ENCODE measurements around the gene LRRC61.

The LRRC61 gene

DNA sequence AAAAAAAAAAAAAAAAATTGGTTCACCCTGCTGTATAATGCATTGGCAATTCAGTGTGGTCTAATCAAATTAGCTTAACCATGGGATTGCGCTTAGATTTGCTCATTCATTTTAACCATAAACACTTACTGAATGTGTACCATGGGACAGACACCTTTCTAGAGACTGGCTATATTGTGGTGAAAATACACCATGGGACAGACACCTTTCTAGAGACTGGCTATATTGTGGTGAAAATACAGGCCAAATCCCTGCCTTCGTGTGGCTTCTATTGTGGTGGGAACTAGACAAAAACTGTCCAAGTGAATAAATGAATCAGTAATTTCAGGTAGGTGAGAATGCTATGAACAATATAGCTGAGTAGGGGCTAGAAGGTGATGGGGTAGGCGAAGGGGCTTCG lies 35.3 kb downstream of the LRRC61 start:
- DNase-seq = no peak

DNA sequence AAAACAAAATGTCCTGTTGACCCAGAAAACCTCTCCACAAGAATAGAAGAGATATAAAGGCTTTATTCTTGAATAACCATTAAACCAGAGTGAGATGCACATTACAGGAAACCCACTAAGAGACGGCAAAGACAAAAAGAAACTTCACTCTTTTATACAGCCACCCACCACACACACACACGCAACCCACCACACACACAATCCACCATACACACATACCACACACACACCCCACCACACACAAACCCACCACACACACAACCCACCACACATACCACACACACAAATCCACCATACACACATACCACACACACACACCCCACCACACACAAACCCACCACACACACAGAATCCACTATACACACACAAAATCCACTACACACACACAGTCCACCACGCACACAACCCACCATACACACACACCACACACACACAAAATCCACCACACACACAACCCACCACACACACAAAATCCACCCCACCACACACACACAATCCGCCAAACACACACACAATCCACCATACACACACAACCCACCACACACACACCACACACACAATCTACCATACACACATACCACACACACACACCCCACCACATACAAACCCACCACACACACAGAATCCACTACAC lies 36.0 kb downstream of the LRRC61 start:
- peak; percentile 42 for DNase-seq

DNA sequence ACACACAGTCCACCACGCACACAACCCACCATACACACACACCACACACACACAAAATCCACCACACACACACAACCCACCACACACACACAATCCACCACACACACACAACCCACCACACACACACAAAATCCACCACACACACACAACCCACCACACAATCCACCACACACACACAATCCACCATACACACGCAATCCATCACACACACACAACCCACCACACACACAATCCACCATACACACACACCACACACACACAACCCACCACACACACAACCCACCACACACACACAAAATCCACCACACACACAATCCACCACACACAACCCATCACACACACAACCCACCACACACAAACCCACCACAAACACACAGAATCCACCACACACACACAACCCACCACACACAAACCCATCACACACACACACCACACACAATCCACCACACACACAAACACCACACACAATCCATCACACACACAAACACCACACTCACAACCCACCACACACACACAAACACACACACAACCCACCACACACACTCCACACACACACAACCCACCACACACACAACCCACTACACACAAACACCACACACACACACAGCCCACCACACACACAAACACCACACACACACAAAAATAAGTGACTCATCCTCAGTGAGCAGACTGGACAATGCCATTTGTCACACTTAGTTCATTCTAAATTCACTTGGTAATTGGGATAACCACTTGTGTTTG lies 36.6 kb downstream of the LRRC61 start:
- no peak for DNase-seq

DNA sequence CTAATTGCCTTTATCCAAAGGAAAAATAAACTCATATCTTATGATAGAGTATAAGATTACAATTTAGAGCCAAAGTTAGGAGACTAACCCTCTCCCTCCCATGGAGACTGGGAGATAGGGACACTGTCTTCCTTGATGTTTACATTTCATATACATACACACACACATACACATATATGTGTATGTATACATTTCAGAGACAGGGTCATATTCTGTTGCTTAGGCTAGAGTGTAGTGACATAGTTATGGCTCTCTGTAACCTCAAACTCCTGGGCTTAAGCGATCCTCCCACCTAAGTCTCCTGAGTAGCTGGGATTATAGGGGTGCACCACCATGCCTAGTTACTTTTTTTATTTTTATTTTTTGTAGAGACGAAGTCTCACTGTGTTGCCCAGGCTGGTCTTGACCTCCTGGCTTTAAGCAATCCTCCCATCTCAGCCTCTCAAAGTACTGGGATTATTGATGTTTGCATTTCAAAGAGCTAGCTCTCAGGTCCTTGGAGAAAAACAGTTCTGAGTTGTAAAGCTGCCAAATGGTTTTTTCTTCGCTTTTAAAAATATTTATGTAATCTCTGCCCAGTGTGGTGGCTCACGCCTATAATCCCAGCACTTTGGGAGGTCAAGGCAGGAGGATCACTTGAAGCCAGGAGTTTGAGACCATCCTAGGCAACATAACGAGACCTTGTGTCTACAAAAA lies 37.4 kb downstream of the LRRC61 start:
- no peak for DNase-seq

DNA sequence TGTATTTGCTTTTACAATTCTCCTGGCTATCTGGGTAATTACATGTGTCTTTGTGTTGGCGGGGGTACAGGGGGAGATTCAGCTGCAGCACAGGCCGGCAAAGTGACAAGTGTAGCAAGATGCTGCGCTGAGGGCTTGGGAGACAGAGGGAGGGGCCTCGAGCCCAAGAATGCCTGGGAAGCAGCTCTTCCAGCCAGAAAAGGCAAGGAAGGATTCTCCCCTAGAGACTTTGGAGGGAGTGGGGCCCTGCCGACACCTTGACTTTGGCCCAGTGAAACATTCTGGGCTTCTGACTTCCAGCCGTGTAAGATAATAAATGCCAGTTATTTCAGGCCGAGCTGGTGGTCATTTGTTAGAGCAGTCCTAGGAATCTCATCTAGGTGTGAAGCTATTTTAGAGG lies 38.2 kb downstream of the LRRC61 start:
- DNase-seq = no peak

DNA sequence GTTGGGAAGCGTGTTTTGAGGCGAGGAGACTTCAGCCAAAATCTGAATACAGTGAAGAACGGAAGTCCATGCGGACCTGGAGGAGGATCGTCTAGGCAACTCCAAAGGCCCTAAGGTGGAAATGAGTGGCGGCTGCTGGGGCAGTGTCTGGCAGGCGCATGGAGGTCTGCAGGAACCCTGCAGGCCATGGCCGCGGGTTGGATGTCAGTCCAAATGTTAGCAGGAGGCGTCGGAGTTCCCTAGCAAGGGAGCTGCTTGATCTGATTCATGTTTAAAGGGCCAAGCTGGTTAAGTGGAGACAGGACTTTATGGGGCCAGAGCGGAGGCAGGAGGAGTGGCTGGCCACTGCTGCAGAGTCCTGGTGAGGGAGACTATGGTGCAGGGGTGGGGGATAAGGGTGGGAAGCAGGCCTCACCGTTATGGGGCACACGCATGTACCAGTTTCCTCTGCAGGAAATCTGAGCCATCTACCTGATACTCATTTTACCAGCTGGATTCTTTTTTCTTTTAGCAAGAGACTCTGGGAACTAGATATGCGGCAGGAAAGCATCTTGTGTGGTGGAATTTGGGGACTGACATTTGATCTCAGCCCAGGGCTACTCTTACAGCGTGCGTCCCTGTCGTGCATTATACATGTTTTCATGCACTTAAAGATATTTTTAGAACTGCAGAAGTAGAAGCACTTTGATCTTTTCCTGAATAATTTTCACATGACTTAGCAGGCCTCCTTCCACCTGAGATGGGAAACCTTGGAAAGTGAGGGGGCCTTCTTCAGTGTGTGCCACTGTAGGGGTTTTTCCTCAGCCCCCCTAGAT lies 38.9 kb downstream of the LRRC61 start:
- no peak for DNase-seq

DNA sequence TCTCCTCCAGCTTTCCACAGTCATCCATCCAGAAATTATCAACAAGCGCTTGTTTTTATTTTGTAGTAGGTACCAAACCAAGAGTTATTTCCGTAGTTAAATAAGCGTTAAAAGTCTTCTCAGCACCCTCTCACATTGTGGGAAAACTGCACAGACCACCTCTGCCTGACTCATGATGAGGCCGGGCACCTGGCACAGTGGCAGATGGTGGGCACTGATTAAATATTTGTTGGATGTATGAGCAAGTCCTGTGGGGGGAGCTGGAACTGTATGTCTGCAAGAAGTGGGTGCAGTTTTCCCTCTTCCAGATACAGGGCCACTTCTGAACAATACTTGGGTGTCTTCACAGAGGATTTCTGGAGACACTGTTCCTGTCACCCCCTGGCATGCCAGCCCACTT lies 40.2 kb downstream of the LRRC61 start:
- DNase-seq = no peak

DNA sequence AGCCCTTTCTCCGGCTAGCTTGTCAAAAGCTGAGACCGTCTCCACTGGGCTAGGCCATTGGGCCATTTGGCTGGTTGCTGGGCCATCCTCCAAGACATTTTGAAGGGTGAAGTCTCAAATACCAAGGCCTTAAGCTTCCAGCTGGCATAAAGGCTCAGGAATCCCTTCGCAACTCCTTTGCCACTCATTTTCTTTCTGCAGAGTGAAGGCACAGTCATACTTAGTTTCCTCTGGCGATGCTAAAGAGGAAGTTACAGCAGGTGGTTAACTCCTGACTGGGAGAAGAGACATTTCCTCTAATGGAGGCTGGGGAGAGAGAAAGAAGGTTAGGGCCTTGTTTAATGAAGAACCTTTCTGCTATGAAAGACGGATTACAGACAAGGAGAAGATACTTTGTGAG lies 40.7 kb downstream of the LRRC61 start:
- no peak for DNase-seq

DNA sequence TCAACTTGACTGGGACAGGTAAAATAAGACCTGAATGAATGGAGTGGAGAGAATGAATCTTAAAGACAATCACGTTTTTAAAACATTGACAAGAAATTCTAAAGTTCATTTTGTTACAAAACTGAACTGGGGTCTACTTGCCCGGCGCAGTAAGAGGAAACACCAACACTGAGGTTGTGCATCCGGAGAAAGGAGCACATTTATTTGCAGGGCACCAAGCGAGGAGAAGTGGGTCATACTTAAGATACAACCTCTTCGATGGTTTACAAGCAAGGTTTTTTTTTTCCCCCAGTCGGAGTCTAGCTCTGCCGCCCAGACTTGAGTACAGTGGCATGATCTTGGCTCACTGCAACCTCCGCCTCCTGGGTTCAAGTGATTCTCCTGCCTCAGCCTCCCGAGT lies 42.0 kb downstream of the LRRC61 start:
- DNase-seq = no peak

DNA sequence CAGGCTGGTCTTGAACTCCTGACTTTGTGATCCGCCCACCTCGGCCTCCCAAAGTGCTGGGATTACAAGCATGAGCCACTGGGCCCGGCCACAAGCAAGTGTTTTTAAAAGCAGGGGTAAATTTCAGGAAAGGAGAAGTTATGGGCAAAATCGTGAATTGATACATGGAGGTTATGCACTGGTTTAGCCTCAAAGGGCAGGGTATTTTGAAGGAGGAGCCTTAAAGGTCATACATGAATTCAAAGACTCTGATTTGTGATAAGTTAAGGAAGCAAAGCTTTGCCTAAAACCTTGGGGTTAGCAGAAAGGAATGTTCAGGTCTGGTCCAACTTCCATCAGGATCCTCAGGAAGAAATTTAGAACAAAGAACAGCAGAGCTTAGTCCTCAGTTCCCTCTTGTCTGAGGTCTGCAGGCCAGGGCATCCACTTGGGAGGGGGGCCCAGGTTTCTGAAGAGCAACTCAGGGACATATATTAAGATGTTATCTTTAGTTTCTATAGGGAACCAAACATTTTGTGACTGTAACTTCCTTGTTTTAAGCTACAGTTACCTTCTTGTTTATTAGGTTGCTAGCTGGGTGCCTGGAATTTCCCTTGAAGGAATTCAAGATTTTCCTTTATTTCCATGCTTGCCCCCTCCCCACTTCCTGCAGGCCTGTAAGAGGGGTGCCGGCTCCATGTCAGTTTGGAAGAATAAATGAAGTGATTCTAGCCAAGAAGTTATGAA lies 42.7 kb downstream of the LRRC61 start:
- no peak for DNase-seq

DNA sequence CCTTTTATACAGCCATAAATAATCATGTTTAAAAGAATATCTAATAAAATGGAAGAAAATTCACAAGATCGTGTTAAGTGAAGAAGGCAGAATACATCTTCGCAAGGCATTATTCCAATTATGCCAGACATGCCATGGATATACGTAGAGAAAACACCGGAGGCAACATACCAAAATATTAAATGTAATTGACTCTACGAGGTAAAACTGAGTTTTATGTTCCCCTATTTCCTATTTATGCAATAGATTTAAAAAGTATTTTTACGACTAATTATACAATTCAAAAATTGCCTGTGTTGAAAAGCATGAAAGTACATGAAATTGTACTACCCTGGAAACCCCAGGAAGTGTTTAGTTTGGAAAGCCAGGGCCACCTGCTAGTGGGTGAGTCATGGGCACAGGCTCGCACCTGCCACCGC lies 44.5 kb downstream of the LRRC61 start:
- no peak for DNase-seq

DNA sequence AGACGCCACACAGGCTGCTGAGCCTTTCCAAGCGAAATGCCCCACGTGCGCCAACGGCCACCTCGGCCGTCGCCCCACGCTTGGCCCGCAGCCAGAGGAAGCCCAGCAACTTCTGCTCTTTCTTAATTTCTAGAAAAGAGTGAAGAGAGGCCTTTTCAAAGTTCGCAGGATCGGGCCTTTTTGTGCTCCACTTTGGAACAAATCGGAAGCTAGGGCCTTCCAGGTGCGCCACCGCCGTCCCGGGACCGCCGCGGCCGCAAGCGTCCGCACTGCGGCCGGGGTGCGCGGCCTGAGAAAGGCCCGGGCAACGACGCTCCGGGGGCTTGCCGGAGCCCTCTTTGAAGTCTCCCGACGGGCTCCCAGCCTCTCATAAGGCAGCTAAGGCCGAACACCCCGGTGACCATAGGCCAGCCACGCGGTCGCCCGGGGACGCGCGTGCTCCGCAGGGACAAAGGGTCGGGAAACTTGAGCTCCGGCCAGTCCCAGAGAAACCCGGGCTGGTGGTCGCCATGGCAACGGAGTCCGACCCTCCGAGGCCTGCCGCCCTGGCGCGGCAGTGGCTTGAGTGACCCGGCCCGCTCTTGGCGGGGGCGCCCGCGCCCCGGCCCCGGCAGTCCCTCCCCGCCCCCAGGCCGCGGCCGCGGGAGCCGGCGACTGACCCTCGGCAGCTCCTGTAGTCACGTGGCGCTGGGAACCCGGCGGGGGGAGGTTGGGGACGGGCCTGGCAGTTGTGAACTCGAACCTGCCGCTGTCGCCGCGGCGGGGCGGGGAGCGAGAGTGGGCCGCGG lies 45.1 kb downstream of the LRRC61 start, which contains the start of gene REPIN1:
Gene REPIN1, plus strand, starts transcription at position 727 of the 788 bp plus-strand sequence. CDS start 890 bp downstream, outside the sequence.
- peak; percentile 83 for DNase-seq

DNA sequence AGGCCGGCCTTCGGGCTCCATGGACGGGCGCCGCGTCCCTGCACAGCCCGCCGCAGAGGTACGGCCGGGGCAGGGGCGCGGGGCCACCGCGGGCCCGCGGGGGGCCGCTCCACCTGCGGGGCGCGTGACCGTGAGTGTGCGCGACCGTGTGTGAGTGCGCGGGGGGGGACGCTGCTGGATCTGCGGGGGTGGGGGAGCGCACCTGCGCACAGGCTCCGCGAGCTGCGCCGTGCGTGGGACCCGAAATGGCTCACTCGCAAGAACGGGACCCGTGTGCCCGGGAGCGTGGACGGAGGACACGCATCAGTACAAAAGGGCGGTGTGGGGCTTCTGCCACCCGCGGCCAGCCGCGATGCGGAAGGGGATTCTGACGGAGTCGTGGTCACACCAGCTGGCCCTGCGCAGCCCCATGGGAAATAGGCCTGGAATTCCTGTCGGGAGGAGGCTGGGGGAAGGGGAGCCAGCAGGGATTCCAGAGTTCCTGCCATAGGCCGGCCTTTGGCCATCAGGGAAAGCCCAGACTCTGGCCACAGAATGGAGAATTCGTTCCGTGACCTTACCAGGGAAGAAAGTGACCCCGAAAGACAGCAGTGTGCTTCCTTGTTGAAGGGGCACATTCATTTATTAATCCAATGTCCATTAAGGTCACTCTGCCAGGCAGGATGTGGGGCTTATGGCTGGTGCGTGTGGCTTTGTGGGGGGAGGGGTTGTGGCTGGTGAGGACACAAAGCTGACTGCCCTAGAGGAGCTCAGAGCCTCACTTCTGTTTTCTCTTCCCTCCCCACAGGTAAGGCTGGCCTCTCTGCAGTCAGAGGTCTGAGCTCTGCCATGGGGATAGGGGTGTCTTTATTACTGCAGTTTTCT lies 46.0 kb downstream of the LRRC61 start:
- peak; percentile 33 for DNase-seq

DNA sequence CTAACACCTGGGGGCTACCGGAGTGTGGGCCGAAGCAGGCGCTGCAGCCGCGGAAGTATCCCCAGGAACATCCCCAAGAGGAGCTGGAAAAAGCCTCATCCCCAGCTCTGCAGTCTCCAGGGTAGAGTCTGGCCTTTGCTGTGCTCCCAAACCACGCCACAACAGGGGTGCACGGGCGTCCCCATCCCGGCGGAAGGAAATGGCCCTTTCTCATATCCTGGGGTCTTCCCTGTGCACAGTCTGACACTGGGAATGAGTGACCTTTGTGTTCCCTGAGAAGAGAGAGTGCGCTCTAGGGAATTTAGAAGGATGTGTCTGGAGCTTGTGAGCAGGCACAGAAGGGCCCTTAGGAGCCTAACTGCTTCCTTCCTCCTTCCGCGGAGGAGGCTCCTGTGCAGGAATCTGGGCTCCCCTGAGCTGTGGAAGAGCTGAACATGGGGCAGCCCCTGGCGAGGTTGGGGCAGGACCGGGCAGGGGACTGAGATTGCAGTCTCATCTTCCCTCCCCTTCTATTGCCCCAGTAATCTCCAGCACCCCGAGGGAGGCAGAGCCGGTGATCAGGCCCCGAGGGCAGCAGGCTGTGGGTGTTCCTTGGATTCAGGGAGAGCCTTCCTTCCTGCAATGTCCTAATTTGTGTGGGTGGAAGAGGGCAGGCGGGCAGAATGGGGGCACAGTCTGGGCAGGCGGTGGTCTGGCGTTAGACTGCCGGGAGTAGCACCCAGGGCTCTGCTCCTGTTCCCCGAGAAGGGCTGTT lies 46.8 kb downstream of the LRRC61 start:
- no peak for DNase-seq

DNA sequence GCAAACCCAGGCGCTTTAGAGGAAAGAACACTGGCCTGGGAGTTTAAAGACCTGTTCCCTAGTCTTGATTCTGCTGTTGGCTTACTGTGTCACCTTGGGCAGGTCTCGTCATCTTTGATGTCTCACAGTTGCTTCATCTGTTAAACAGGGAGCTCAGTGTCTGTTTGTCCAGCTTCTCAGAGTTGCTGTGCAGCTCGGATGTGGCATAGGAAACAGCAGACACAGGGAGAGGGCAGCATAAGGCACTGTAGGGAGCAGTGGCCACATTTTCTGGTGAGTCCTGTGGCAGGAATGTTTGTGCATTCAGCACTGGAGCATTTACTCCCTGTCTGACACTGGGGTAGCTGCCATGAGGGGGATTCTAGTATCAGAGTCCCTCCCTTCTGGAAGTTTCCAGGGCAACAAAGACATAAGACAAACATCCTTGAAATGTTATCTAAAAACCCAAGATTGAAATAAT lies 47.5 kb downstream of the LRRC61 start:
- DNase-seq = no peak

DNA sequence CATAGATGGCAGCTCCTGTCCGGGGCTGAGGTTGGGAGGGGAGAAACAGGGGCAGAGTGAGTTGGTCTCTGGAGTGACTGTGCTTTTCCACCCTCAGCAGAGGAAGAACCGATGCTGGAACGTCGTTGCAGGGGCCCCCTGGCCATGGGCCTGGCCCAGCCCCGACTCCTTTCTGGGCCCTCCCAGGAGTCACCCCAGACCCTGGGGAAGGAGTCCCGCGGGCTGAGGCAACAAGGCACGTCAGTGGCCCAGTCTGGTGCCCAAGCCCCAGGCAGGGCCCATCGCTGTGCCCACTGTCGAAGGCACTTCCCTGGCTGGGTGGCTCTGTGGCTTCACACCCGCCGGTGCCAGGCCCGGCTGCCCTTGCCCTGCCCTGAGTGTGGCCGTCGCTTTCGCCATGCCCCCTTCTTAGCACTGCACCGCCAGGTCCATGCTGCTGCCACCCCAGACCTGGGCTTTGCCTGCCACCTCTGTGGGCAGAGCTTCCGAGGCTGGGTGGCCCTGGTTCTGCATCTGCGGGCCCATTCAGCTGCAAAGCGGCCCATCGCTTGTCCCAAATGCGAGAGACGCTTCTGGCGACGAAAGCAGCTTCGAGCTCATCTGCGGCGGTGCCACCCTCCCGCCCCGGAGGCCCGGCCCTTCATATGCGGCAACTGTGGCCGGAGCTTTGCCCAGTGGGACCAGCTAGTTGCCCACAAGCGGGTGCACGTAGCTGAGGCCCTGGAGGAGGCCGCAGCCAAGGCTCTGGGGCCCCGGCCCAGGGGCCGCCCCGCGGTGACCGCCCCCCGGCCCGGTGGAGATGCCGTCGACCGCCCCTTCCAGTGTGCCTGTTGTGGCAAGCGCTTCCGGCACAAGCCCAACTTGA lies 48.2 kb downstream of the LRRC61 start:
- DNase-seq = no peak

DNA sequence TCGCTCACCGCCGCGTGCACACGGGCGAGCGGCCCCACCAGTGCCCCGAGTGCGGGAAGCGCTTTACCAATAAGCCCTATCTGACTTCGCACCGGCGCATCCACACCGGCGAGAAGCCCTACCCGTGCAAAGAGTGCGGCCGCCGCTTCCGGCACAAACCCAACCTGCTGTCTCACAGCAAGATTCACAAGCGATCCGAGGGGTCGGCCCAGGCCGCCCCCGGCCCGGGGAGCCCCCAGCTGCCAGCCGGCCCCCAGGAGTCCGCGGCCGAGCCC lies 48.8 kb downstream of the LRRC61 start:
- DNase-seq = no peak

DNA sequence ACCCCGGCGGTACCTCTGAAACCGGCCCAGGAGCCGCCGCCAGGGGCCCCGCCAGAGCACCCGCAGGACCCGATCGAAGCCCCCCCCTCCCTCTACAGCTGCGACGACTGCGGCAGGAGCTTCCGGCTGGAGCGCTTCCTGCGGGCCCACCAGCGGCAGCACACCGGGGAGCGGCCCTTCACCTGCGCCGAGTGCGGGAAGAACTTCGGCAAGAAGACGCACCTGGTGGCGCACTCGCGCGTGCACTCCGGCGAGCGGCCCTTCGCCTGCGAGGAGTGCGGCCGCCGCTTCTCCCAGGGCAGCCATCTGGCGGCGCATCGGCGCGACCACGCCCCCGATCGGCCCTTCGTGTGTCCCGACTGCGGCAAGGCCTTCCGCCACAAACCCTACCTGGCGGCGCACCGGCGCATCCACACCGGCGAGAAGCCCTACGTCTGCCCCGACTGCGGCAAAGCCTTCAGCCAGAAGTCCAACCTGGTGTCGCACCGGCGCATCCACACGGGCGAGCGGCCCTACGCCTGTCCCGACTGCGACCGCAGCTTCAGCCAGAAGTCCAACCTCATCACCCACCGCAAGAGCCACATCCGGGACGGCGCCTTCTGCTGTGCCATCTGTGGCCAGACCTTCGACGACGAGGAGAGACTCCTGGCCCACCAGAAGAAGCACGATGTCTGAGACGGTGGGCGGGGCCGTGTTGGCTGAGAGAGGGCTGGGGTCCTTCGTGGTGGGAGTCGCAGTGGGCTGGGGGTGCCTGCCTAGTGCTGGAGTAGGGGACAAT lies 49.3 kb downstream of the LRRC61 start:
- DNase-seq = no peak
